ENCODE data around the gene GFY. TPM values are rescaled to one million over a fixed set of nuclear protein-coding genes. Genes with fewer than 3 reads are reported as not detected.

The GFY gene
- total RNA-seq, 3 donors from 2014 or later (not counting 1 experiment from before 2014, with no cell fraction given): not detected

GRCh38 chr19:49403404-49404187 lies 21.6 kb upstream of the GFY start:
- H3K27me3 ChIP-seq (ENCODE audit: control insufficient read depth, insufficient read depth, low read length): no peaks in the 10 kb centered on the region
- no peak for DNase-seq
- H3K9me3 ChIP-seq (ENCODE audit: control insufficient read depth, insufficient read depth, low read length): no peaks in the 10 kb centered on the region
- H3K4me3 ChIP-seq (ENCODE audit: low read length): no peak overlapping the region
- Mint-ChIP-seq H3K36me3 (no peaks in the 10 kb centered on the region), H3K9me3 (no peaks in the 10 kb centered on the region), H3K4me3 (no peak overlapping the region), H3K4me1 (no peaks in the 10 kb centered on the region), H3K27me3 (ENCODE audit: low read depth in 2 of 2) (peaks cover 0 to 6% of the 10 kb centered on the region in 2 donors), H3K27ac (no peak overlapping the region)
- intact Hi-C loops (cut with micrococcal nuclease): no loop called here
- H3K36me3 ChIP-seq (ENCODE audit: control insufficient read depth, insufficient read depth, low read length): no peaks in the 10 kb centered on the region
- H3K4me1 ChIP-seq (ENCODE audit: control insufficient read depth, insufficient read depth, low read length): peaks cover 6% of the 10 kb centered on the region
- no peak for ATAC-seq
- TF ChIP-seq CTCF (IDR thresholded peaks at IDR 0.05): no peak
- 69% methylated on average over 7 of the region's 7 CpGs for WGBS (ENCODE audit: insufficient coverage)
- no peak overlapping the region for H3K27ac ChIP-seq (ENCODE audit: low read length)

- no peaks in the 10 kb centered on the region for H3K9me3 Mint-ChIP-seq
- ATAC-seq (no peak), DNase-seq (no peak)
- intact Hi-C loops (cut with micrococcal nuclease): no loop called here
- H3K27ac Mint-ChIP-seq: no peak overlapping the region
- Histone ChIP-seq H3K27ac (ENCODE audit: low read length) (no peak overlapping the region), H3K36me3 (ENCODE audit: control insufficient read depth, insufficient read depth, low read length) (no peaks in the 10 kb centered on the region), H3K27me3 (ENCODE audit: control insufficient read depth, insufficient read depth, low read length) (no peaks in the 10 kb centered on the region), H3K4me1 (ENCODE audit: control insufficient read depth, insufficient read depth, low read length) (peaks cover 20% of the 10 kb centered on the region), H3K9me3 (ENCODE audit: control insufficient read depth, insufficient read depth, low read length) (no peaks in the 10 kb centered on the region), H3K4me3 (ENCODE audit: low read length) (no peak overlapping the region)
- peaks cover 7 to 13% of the 10 kb centered on the region in 2 donors for H3K4me1 Mint-ChIP-seq
- WGBS (ENCODE audit: insufficient coverage): 81% methylated on average over 7 of the region's 7 CpGs
- no peaks in the 10 kb centered on the region for H3K36me3 Mint-ChIP-seq
- peaks cover 0 to 4% of the 10 kb centered on the region in 2 donors for H3K27me3 Mint-ChIP-seq (ENCODE audit: low read depth in 2 of 2)
- H3K4me3 Mint-ChIP-seq: no peak overlapping the region
- no peak for TF ChIP-seq CTCF (IDR thresholded peaks at IDR 0.05)
These were observed 18.1 kb upstream of the GFY start for GRCh38 chr19:49407079-49407478.

- intact Hi-C loops (cut with micrococcal nuclease): no loop called here
- no peaks in the 10 kb centered on the region for H3K36me3 ChIP-seq (ENCODE audit: control insufficient read depth, insufficient read depth, low read length)
- H3K27me3 ChIP-seq (ENCODE audit: control insufficient read depth, insufficient read depth, low read length): no peaks in the 10 kb centered on the region
- no peaks in the 10 kb centered on the region for H3K9me3 ChIP-seq (ENCODE audit: control insufficient read depth, insufficient read depth, low read length)
- 95% methylated on average over 16 of the region's 16 CpGs for WGBS (ENCODE audit: insufficient coverage)
- no peak for TF ChIP-seq CTCF (IDR thresholded peaks at IDR 0.05)
- no peak overlapping the region for H3K4me3 ChIP-seq (ENCODE audit: low read length)
- H3K27ac Mint-ChIP-seq: no peak overlapping the region
- H3K4me3 Mint-ChIP-seq: no peak overlapping the region
- DNase-seq (no peak), ATAC-seq (no peak)
- peaks cover 0 to 4% of the 10 kb centered on the region in 2 donors for H3K27me3 Mint-ChIP-seq (ENCODE audit: low read depth in 2 of 2)
- no peak overlapping the region for H3K27ac ChIP-seq (ENCODE audit: low read length)
- H3K4me1 ChIP-seq (ENCODE audit: control insufficient read depth, insufficient read depth, low read length): peaks cover 20% of the 10 kb centered on the region
- H3K9me3 Mint-ChIP-seq: no peaks in the 10 kb centered on the region
- H3K4me1 Mint-ChIP-seq: peaks cover 7 to 13% of the 10 kb centered on the region in 2 donors
- no peaks in the 10 kb centered on the region for H3K36me3 Mint-ChIP-seq
These were observed 17.6 kb upstream of the GFY start for GRCh38 chr19:49407482-49408015.
